HCT116 (cell line): ENCODE data around the gene CCSER1. TPM values are rescaled to one million over a fixed set of nuclear protein-coding genes. Genes with fewer than 3 reads are reported as not detected.

Source experiments
- ATAC-seq: fragments of 200-7000 bp; cut with Tn5 transposase; 2 replicates; pipeline ENCODE4 v1.9.1; 2020; ENCODE audit warnings: mild to moderate bottlenecking, moderate library complexity
- BruUV-seq: library from RNA; stranded (reverse); fragments of 400-500 nt; replicated peaks from 2 replicates; lab custom pipeline; 2021; lab: Mats Ljungman, UMichigan
- CTCF ChIA-PET: fragments of 300-600 bp; sonication (Branson Sonifier 250); formaldehyde crosslinking; loops from one replicate; lab custom pipeline; 2021; ENCODE audit warnings: antibody characterized with exemption; lab: Charles Lee
- POLR2A ChIA-PET: fragments of 300-600, 350-600 bp; sonication (Branson Sonifier 250); formaldehyde crosslinking; loops from one replicate; lab custom pipeline; 2021; ENCODE audit warnings: antibody characterized with exemption; lab: Charles Lee
- RAD21 ChIA-PET, 2 experiments: fragments of 300-600 bp; sonication (Branson Sonifier 250); formaldehyde crosslinking; loops; one replicate each; lab custom pipeline; 2023; ENCODE audit warnings: low total read pairs in 2 of 2; ENCODE audit not compliant: uncharacterized antibody in 2 of 2, unreplicated experiment in 2 of 2, low non-redundant PET in 1 of 2; lab: Charles Lee
- DNase-seq: peaks from one replicate; pipeline ENCODE4 v3.0.0-alpha.2; 2010; ENCODE audit warnings: low read depth, low spot score
- H2AFZ ChIP-seq: fragments of 200-600 bp; shearing (Covaris generic), sonication (generic); 2 replicates; pipeline ENCODE4 v1.6.1; 2017; ENCODE audit warnings: low read depth, mixed run types, mixed read lengths, antibody characterized with exemption, low read length; ENCODE audit not compliant: poor library complexity, severe bottlenecking
- H3K27ac ChIP-seq: 2 replicates; pipeline ENCODE4 v1.5.1; 2012; ENCODE audit warnings: low read depth, low read length
- H3K27me3 ChIP-seq: fragments of 200-600 bp; sonication (generic); 2 replicates; pipeline ENCODE4 v1.6.1; 2016; ENCODE audit warnings: mixed run types, low read length, mixed read lengths; ENCODE audit not compliant: insufficient read depth
- H3K36me3 ChIP-seq, 2 experiments: fragments of 200-500 bp in 1 of 2; fragments of 200-600 bp in 1 of 2; sonication (Bioruptor generic) in 1 of 2; sonication (generic) in 1 of 2; 2 replicates each; pipeline versions ENCODE4 v1.5.1 to v1.6.1; 2014 to 2016; ENCODE audit warnings: low read length in 2 of 2, inconsistent platforms in 1 of 2, mixed read lengths in 1 of 2, mixed run types in 1 of 2; ENCODE audit not compliant: insufficient read depth in 2 of 2, control insufficient read depth in 1 of 2
- H3K4me1 ChIP-seq, 2 experiments: fragments of 200-600 bp in 1 of 2; sonication (generic) in 1 of 2; 2 replicates each; pipeline versions ENCODE4 v1.5.1 to v1.6.1; 2012 to 2017; ENCODE audit warnings: low read length in 2 of 2, inconsistent platforms in 1 of 2, mild to moderate bottlenecking in 1 of 2, mixed read lengths in 1 of 2, mixed run types in 1 of 2, moderate library complexity in 1 of 2; ENCODE audit not compliant: insufficient read depth in 2 of 2, control insufficient read depth in 1 of 2
- H3K4me2 ChIP-seq: fragments of 200-600 bp; sonication (generic); 2 replicates; pipeline ENCODE4 v1.6.1; 2017; ENCODE audit warnings: mixed run types, low read length, mixed read lengths
- H3K4me3 ChIP-seq, 2 experiments: fragments of 200-600 bp in 1 of 2; sonication (generic) in 1 of 2; replicated peaks in 1 of 2; 2 replicates each; pipeline ENCODE4 v1.5.1; 2011 to 2016; ENCODE audit warnings: low read length in 2 of 2, control low read depth in 1 of 2, low read depth in 1 of 2, mild to moderate bottlenecking in 1 of 2, mixed read lengths in 1 of 2, mixed run types in 1 of 2
- H3K79me2 ChIP-seq: fragments of 200-600 bp; sonication (generic); 2 replicates; pipeline ENCODE4 v1.6.1; 2017; ENCODE audit warnings: mild to moderate bottlenecking, mixed run types, low read length, moderate library complexity, mixed read lengths; ENCODE audit not compliant: insufficient read depth
- H3K9ac ChIP-seq: fragments of 200-600 bp; sonication (generic); 2 replicates; pipeline ENCODE4 v1.6.1; 2016; ENCODE audit warnings: low read length, mixed read lengths
- H3K9me2 ChIP-seq: fragments of 200-600 bp; sonication (generic), shearing (Covaris generic); 2 replicates; pipeline ENCODE4 v1.6.1; 2017; ENCODE audit warnings: mixed run types, mild to moderate bottlenecking, moderate library complexity; ENCODE audit not compliant: insufficient read depth
- H3K9me3 ChIP-seq, 2 experiments: fragments of 200-500 bp in 1 of 2; fragments of 200-600 bp in 1 of 2; sonication (Bioruptor generic) in 1 of 2; sonication (generic) in 1 of 2; 2 replicates each; pipeline ENCODE4 v1.6.1; 2014 to 2017; ENCODE audit warnings: low read length in 2 of 2, mixed read lengths in 2 of 2, inconsistent platforms in 1 of 2, low read depth in 1 of 2, mild to moderate bottlenecking in 1 of 2, mixed run types in 1 of 2, moderate library complexity in 1 of 2; ENCODE audit not compliant: control insufficient read depth in 1 of 2, insufficient read depth in 1 of 2
- H4K20me1 ChIP-seq: fragments of 200-600 bp; sonication (generic), shearing (Covaris generic); 2 replicates; pipeline ENCODE4 v1.6.1; 2017; ENCODE audit warnings: mixed run types, mild to moderate bottlenecking, moderate library complexity; ENCODE audit not compliant: insufficient read depth
- CBX3 ChIP-seq: IDR thresholded peaks from 2 replicates; pipeline ENCODE4 v1.6.1; 2012; ENCODE audit warnings: low read depth
- EGR1 ChIP-seq: IDR thresholded peaks from 2 replicates; pipeline ENCODE4 v1.6.1; 2012; ENCODE audit warnings: low read depth
- EZH2 ChIP-seq: fragments of 200-600 bp; sonication (generic); IDR thresholded peaks from 2 replicates; pipeline ENCODE4 v1.6.1; 2017; ENCODE audit warnings: antibody characterized with exemption, mixed run types
- EZH2phosphoT487 ChIP-seq: fragments of 200-600 bp; IDR thresholded peaks from 2 replicates; pipeline ENCODE4 v1.6.1; 2018; ENCODE audit warnings: antibody characterized with exemption, borderline replicate concordance
- FOSL1 ChIP-seq: IDR thresholded peaks from 2 replicates; pipeline ENCODE4 v1.6.1; 2012; ENCODE audit warnings: low read depth
- POLR2A ChIP-seq: IDR thresholded peaks from 2 replicates; pipeline ENCODE4 v1.7.0; 2011; ENCODE audit warnings: borderline replicate concordance; ENCODE audit not compliant: insufficient read depth, insufficient read length; ENCODE audit errors: extremely low read depth
- RAD21 ChIP-seq: IDR thresholded peaks from 2 replicates; pipeline ENCODE4 v1.6.1; 2012; ENCODE audit warnings: low read depth, mild to moderate bottlenecking
- SP1 ChIP-seq: IDR thresholded peaks from 2 replicates; pipeline ENCODE4 v1.6.1; 2012; ENCODE audit warnings: low read depth
- YY1 ChIP-seq: IDR thresholded peaks from 2 replicates; pipeline ENCODE4 v1.6.1; 2011; ENCODE audit warnings: low read length, low read depth, moderate library complexity, mild to moderate bottlenecking; ENCODE audit not compliant: insufficient replicate concordance; ENCODE audit errors: extremely low read depth
- ZNF274 ChIP-seq: fragments of 200-500 bp; sonication (Bioruptor generic); IDR thresholded peaks from 2 replicates; pipeline ENCODE4 v1.6.1; 2014; ENCODE audit warnings: mild to moderate bottlenecking, low read depth, low read length, inconsistent platforms
- intact Hi-C: fragments of 100-400 bp; cut with micrococcal nuclease; formaldehyde crosslinking; loops from 2 replicates; pipeline ENCODE4 v1.10.0; 2022
- total RNA-seq: library from RNA; stranded (reverse); gene quantifications from one replicate; pipeline ENCODE4 v1.2.1, GENCODE V29; 2021; ENCODE audit not compliant: unreplicated experiment
- TF ChIP-seq, protein P1 (sequence below), 3 experiments: fragments of 200-600 bp in 1 of 3; sonication (generic) in 1 of 3; IDR thresholded peaks in 2 of 3; conservative IDR thresholded peaks in 1 of 3; 2 replicates each; pipeline ENCODE4 v1.5.1; 2012 to 2017; ENCODE audit warnings: low read depth in 2 of 3, low read length in 2 of 3, antibody characterized with exemption in 1 of 3, borderline replicate concordance in 1 of 3, control low read depth in 1 of 3, mild to moderate bottlenecking in 1 of 3, mixed read lengths in 1 of 3, mixed run types in 1 of 3, moderate library complexity in 1 of 3; ENCODE audit not compliant: insufficient read depth in 1 of 3
- TF ChIP-seq, protein P2 (sequence below): IDR thresholded peaks from 2 replicates; pipeline ENCODE4 v1.6.1; 2012; ENCODE audit warnings: low read depth

Gene CCSER1
- total RNA-seq, 1 experiment from 2014 or later = 6.7 TPM

DNA sequence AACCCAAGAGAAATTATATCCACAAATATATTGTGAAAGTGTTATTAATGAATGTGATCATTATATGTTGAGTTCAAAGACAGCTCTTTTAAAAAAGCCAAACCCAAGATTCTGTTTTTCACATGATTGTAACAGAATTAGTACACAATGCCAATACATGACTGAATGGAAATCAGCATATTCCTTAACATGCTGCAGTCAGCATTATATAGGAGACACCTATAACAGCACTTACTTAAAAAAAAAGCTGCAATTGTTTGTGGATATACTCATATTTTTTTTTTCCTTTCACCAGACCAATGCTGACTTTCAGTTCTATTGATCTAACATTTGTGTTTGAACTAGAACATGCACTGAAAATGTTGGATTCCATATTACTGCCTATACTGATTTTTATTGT is 165.2 kb downstream of the CCSER1 start:
- Histone ChIP-seq H3K36me3 (no peaks in the 10 kb centered on the region), H3K79me2 (no peaks in the 10 kb centered on the region), H3K27ac (no peak overlapping the region), H4K20me1 (no peaks in the 10 kb centered on the region), H3K4me2 (no peak overlapping the region), H3K4me1 (no peaks in the 10 kb centered on the region), H3K9ac (no peak overlapping the region), H3K9me3 (no peaks in the 10 kb centered on the region), H3K4me3 (no peak overlapping the region), H3K9me2 (no peaks in the 10 kb centered on the region), H3K27me3 (no peaks in the 10 kb centered on the region), H2AFZ (no peak overlapping the region)
- CTCF ChIA-PET = interaction anchor here (0.7 to 3.0 kb wide), 3 partner anchors 172 to 266 kb away, joined by 3 to 12 read pairs (median 9); no protein-coding TSS in a partner anchor
- intact Hi-C loops = loop anchor here (2.0 kb wide), 1 partner anchor 344 kb away; no protein-coding TSS in a partner anchor
- TF ChIP-seq EZH2phosphoT487 (no peak), CBX3 (no peak), EZH2 (no peak), POLR2A (no peak), YY1 (no peak), FOSL1 (no peak), RAD21 (no peak), SP1 (no peak), EGR1 (no peak), ZNF274 (no peak)
- TF ChIP-seq, protein P1, sequence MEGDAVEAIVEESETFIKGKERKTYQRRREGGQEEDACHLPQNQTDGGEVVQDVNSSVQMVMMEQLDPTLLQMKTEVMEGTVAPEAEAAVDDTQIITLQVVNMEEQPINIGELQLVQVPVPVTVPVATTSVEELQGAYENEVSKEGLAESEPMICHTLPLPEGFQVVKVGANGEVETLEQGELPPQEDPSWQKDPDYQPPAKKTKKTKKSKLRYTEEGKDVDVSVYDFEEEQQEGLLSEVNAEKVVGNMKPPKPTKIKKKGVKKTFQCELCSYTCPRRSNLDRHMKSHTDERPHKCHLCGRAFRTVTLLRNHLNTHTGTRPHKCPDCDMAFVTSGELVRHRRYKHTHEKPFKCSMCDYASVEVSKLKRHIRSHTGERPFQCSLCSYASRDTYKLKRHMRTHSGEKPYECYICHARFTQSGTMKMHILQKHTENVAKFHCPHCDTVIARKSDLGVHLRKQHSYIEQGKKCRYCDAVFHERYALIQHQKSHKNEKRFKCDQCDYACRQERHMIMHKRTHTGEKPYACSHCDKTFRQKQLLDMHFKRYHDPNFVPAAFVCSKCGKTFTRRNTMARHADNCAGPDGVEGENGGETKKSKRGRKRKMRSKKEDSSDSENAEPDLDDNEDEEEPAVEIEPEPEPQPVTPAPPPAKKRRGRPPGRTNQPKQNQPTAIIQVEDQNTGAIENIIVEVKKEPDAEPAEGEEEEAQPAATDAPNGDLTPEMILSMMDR (IDR thresholded peaks at IDR 0.05 in 2 of 3, conservative IDR thresholded peaks at IDR 0.05 in 1 of 3; ENCODE audit: borderline replicate concordance in 1 of 3, insufficient read depth in 1 of 3, low read depth in 2 of 3, low read length in 2 of 3) = no peak
- TF ChIP-seq, protein P2, sequence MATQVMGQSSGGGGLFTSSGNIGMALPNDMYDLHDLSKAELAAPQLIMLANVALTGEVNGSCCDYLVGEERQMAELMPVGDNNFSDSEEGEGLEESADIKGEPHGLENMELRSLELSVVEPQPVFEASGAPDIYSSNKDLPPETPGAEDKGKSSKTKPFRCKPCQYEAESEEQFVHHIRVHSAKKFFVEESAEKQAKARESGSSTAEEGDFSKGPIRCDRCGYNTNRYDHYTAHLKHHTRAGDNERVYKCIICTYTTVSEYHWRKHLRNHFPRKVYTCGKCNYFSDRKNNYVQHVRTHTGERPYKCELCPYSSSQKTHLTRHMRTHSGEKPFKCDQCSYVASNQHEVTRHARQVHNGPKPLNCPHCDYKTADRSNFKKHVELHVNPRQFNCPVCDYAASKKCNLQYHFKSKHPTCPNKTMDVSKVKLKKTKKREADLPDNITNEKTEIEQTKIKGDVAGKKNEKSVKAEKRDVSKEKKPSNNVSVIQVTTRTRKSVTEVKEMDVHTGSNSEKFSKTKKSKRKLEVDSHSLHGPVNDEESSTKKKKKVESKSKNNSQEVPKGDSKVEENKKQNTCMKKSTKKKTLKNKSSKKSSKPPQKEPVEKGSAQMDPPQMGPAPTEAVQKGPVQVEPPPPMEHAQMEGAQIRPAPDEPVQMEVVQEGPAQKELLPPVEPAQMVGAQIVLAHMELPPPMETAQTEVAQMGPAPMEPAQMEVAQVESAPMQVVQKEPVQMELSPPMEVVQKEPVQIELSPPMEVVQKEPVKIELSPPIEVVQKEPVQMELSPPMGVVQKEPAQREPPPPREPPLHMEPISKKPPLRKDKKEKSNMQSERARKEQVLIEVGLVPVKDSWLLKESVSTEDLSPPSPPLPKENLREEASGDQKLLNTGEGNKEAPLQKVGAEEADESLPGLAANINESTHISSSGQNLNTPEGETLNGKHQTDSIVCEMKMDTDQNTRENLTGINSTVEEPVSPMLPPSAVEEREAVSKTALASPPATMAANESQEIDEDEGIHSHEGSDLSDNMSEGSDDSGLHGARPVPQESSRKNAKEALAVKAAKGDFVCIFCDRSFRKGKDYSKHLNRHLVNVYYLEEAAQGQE = no peak
- BruUV-seq = no TSS peak
- RAD21 ChIA-PET = no interaction called here
- POLR2A ChIA-PET = no interaction called here
- DNase-seq (no peak), ATAC-seq (no peak)
